Measurements from ENCODE around the gene USO1.

Gene USO1

GRCh38 chr4:75678965-75679364, 45.4 kb upstream of the USO1 start:
- no peak overlapping the region for H2AFZ ChIP-seq (ENCODE audit: low read depth, low read length)
- no peak overlapping the region for H2BK120ac ChIP-seq (ENCODE audit: low read depth, low read length)
- no peak for DNase-seq
- no peak overlapping the region for H3K4ac ChIP-seq (ENCODE audit: low read depth in 1 of 2, low read length in 2 of 2)
- H4K8ac ChIP-seq (ENCODE audit: low read length) = no peak overlapping the region
- no peak overlapping the region for H3K14ac ChIP-seq (ENCODE audit: low read length in 2 of 2)
- H3K18ac ChIP-seq (ENCODE audit: low read depth in 1 of 2, low read length in 2 of 2) = no peak overlapping the region
- no peaks in the 10 kb centered on the region for H3K4me1 ChIP-seq (ENCODE audit: control insufficient read depth, insufficient read depth, low read depth, low read length)
- no peaks in the 10 kb centered on the region for H3K36me3 ChIP-seq (ENCODE audit: control insufficient read depth in 1 of 2, insufficient read depth in 2 of 2, low read depth in 1 of 2, low read length in 2 of 2)
- H2BK15ac ChIP-seq (ENCODE audit: low read depth, poor library complexity, severe bottlenecking) = no peak overlapping the region
- no peak overlapping the region for H2BK5ac ChIP-seq (ENCODE audit: low read depth, low read length, poor library complexity, severe bottlenecking)
- no peak overlapping the region for H3K9ac ChIP-seq (ENCODE audit: low read length)
- H3K79me1 ChIP-seq (replicated peaks; ENCODE audit: low read length, poor library complexity, severe bottlenecking) = peaks cover 12% of the 10 kb centered on the region
- H3K27ac ChIP-seq (ENCODE audit: low read length, poor library complexity, severe bottlenecking) = no peak overlapping the region
- no peak overlapping the region for H3K23ac ChIP-seq (ENCODE audit: low read length in 2 of 2)
- H3K4me2 ChIP-seq (ENCODE audit: low read length, poor library complexity, severe bottlenecking) = no peak overlapping the region
- H2BK12ac ChIP-seq (ENCODE audit: low read length in 2 of 2) = no peak overlapping the region
- H3K9me3 ChIP-seq (ENCODE audit: control insufficient read depth, low read length) = no peaks in the 10 kb centered on the region
- no peaks in the 10 kb centered on the region for H3K27me3 ChIP-seq (ENCODE audit: control insufficient read depth in 1 of 2, insufficient read depth in 1 of 2, low read length in 2 of 2)
- H2AK5ac ChIP-seq (ENCODE audit: low read length, severe bottlenecking) = no peak overlapping the region
- H4K91ac ChIP-seq (ENCODE audit: low read length) = no peak overlapping the region
- H3K4me3 ChIP-seq (ENCODE audit: insufficient read depth in 1 of 2, low read depth in 1 of 2, low read length in 2 of 2) = no peak overlapping the region

DNA sequence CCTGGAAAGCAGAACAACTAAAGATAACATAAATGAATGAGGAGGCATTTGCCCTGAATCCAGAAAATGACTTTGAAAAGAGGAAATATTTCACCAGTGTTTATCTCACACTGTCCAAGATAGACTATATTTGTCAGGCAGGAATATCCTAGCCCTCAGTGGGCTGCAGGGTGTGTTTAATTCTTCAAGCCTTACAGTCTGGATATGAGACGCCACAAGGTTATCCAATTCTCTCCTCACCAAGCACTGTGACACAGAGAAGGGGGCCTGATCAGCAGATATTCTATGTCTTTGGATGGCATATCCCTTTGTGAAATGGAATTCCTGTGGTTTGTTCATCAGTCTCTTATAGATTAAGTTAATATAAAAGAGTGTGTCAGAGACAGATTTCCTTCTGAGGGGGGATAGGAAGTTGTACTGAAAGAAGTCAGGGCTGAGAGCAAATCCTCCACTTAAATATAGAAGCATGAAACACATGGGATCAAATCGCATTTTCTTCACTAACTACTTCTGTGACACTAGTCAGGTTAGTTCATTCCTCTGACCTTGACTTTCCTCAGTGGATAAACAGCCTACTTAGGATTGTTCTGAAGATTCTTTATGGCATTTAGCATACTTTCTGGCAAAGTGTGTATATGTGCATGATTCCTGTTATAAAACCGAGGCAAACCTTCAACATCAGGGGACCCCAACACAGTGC, 44.4 kb upstream of the USO1 start:
- Histone ChIP-seq H2AK5ac (ENCODE audit: low read length, severe bottlenecking) (no peak overlapping the region), H3K4me2 (ENCODE audit: low read length, poor library complexity, severe bottlenecking) (no peak overlapping the region), H2BK5ac (ENCODE audit: low read depth, low read length, poor library complexity, severe bottlenecking) (no peak overlapping the region), H2BK120ac (ENCODE audit: low read depth, low read length) (no peak overlapping the region), H3K14ac (ENCODE audit: low read length in 2 of 2) (no peak overlapping the region), H4K91ac (ENCODE audit: low read length) (no peak overlapping the region), H3K9ac (ENCODE audit: low read length) (no peak overlapping the region), H2BK12ac (ENCODE audit: low read length in 2 of 2) (no peak overlapping the region), H4K8ac (ENCODE audit: low read length) (no peak overlapping the region), H3K9me3 (ENCODE audit: control insufficient read depth, low read length) (no peaks in the 10 kb centered on the region), H3K18ac (ENCODE audit: low read depth in 1 of 2, low read length in 2 of 2) (no peak overlapping the region), H3K79me1 (replicated peaks; ENCODE audit: low read length, poor library complexity, severe bottlenecking) (peaks cover 10% of the 10 kb centered on the region), H3K4ac (ENCODE audit: low read depth in 1 of 2, low read length in 2 of 2) (no peak overlapping the region), H2BK15ac (ENCODE audit: low read depth, poor library complexity, severe bottlenecking) (no peak overlapping the region), H2AFZ (ENCODE audit: low read depth, low read length) (no peak overlapping the region), H3K4me1 (ENCODE audit: control insufficient read depth, insufficient read depth, low read depth, low read length) (no peaks in the 10 kb centered on the region), H3K4me3 (ENCODE audit: insufficient read depth in 1 of 2, low read depth in 1 of 2, low read length in 2 of 2) (no peak overlapping the region), H3K27me3 (ENCODE audit: control insufficient read depth in 1 of 2, insufficient read depth in 1 of 2, low read length in 2 of 2) (no peaks in the 10 kb centered on the region), H3K27ac (ENCODE audit: low read length, poor library complexity, severe bottlenecking) (no peak overlapping the region), H3K23ac (ENCODE audit: low read length in 2 of 2) (no peak overlapping the region), H3K36me3 (ENCODE audit: control insufficient read depth in 1 of 2, insufficient read depth in 2 of 2, low read depth in 1 of 2, low read length in 2 of 2) (no peaks in the 10 kb centered on the region)
- no peak for DNase-seq
- 87% methylated on average over 2 of the region's 3 CpGs for WGBS

- WGBS = 96% methylated on average over 3 of the region's 6 CpGs
- Histone ChIP-seq H3K14ac (ENCODE audit: low read length in 2 of 2) (no peak overlapping the region), H3K4me2 (ENCODE audit: low read length, poor library complexity, severe bottlenecking) (no peak overlapping the region)
Measured at GRCh38 chr4:75683482-75684155, 40.8 kb upstream of the USO1 start.

DNA sequence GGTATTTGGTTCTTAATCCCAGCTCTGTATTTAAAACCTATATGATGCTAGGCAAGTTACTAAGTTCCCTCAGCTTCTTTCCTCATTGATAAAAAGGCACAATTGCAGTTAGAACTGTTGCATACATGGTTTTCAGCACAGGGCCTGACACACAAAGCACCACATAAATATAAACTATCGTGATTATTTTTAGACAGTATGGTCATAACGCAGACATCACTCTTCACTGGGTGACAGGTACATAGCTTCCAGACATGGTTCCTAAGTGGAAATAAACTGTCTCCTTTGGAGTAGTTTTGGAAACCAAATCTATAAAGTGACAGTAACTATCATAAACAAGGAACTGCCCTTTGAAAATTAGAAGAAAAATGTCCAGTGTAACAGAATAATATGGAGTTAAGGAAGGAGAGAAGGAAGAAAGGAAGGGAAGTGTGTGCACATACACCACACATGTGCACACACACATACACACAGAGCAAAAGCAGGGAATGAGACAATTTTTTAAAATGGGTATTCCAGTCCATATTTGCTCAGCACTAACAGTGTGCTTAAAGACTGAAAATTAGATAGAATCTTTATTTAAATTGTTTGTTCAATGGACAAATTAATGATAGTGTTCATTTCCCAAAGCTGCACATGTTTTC, 38.7 kb upstream of the USO1 start:
- no peaks in the 10 kb centered on the region for H3K4me1 ChIP-seq (ENCODE audit: control insufficient read depth, insufficient read depth, low read depth, low read length)
- no peak overlapping the region for H2BK15ac ChIP-seq (ENCODE audit: low read depth, poor library complexity, severe bottlenecking)
- no peak overlapping the region for H3K18ac ChIP-seq (ENCODE audit: low read depth in 1 of 2, low read length in 2 of 2)
- no peaks in the 10 kb centered on the region for H3K27me3 ChIP-seq (ENCODE audit: control insufficient read depth in 1 of 2, insufficient read depth in 1 of 2, low read length in 2 of 2)
- H2AK5ac ChIP-seq (ENCODE audit: low read length, severe bottlenecking) = no peak overlapping the region
- peaks cover 0 to 3% of the 10 kb centered on the region in 2 experiments for H3K36me3 ChIP-seq (ENCODE audit: control insufficient read depth in 1 of 2, insufficient read depth in 2 of 2, low read depth in 1 of 2, low read length in 2 of 2)
- H3K9me3 ChIP-seq (ENCODE audit: control insufficient read depth, low read length) = no peaks in the 10 kb centered on the region
- no peak overlapping the region for H3K27ac ChIP-seq (ENCODE audit: low read length, poor library complexity, severe bottlenecking)
- no peak for DNase-seq
- H2AFZ ChIP-seq (ENCODE audit: low read depth, low read length) = no peak overlapping the region
- H3K9ac ChIP-seq (ENCODE audit: low read length) = no peak overlapping the region
- WGBS = 80% methylated on average over 1 of the region's 2 CpGs
- no peak overlapping the region for H3K4ac ChIP-seq (ENCODE audit: low read depth in 1 of 2, low read length in 2 of 2)
- H3K23ac ChIP-seq (ENCODE audit: low read length in 2 of 2) = no peak overlapping the region
- no peak overlapping the region for H4K91ac ChIP-seq (ENCODE audit: low read length)
- no peak overlapping the region for H3K14ac ChIP-seq (ENCODE audit: low read length in 2 of 2)
- H3K4me3 ChIP-seq (ENCODE audit: insufficient read depth in 1 of 2, low read depth in 1 of 2, low read length in 2 of 2) = no peak overlapping the region
- no peak overlapping the region for H3K4me2 ChIP-seq (ENCODE audit: low read length, poor library complexity, severe bottlenecking)
- H2BK120ac ChIP-seq (ENCODE audit: low read depth, low read length) = no peak overlapping the region
- H3K79me1 ChIP-seq (replicated peaks; ENCODE audit: low read length, poor library complexity, severe bottlenecking) = peaks cover 9% of the 10 kb centered on the region
- no peak overlapping the region for H2BK12ac ChIP-seq (ENCODE audit: low read length in 2 of 2)
- no peak overlapping the region for H2BK5ac ChIP-seq (ENCODE audit: low read depth, low read length, poor library complexity, severe bottlenecking)
- no peak overlapping the region for H4K8ac ChIP-seq (ENCODE audit: low read length)

More at GRCh38 chr4:75683482-75684155, 40.8 kb upstream of the USO1 start:
- H2BK15ac ChIP-seq (ENCODE audit: low read depth, poor library complexity, severe bottlenecking) = no peak overlapping the region
- no peak overlapping the region for H3K4me3 ChIP-seq (ENCODE audit: insufficient read depth in 1 of 2, low read depth in 1 of 2, low read length in 2 of 2)
- H2BK120ac ChIP-seq (ENCODE audit: low read depth, low read length) = no peak overlapping the region
- H3K79me1 ChIP-seq (replicated peaks; ENCODE audit: low read length, poor library complexity, severe bottlenecking) = peaks cover 6% of the 10 kb centered on the region
- no peaks in the 10 kb centered on the region for H3K4me1 ChIP-seq (ENCODE audit: control insufficient read depth, insufficient read depth, low read depth, low read length)
- no peaks in the 10 kb centered on the region for H3K36me3 ChIP-seq (ENCODE audit: control insufficient read depth in 1 of 2, insufficient read depth in 2 of 2, low read depth in 1 of 2, low read length in 2 of 2)
- H3K23ac ChIP-seq (ENCODE audit: low read length in 2 of 2) = no peak overlapping the region
- H3K9ac ChIP-seq (ENCODE audit: low read length) = no peak overlapping the region
- no peak overlapping the region for H2BK12ac ChIP-seq (ENCODE audit: low read length in 2 of 2)
- no peak overlapping the region for H3K27ac ChIP-seq (ENCODE audit: low read length, poor library complexity, severe bottlenecking)
- H4K8ac ChIP-seq (ENCODE audit: low read length) = no peak overlapping the region
- H3K9me3 ChIP-seq (ENCODE audit: control insufficient read depth, low read length) = no peaks in the 10 kb centered on the region
- H2AK5ac ChIP-seq (ENCODE audit: low read length, severe bottlenecking) = no peak overlapping the region
- no peak overlapping the region for H4K91ac ChIP-seq (ENCODE audit: low read length)
- no peaks in the 10 kb centered on the region for H3K27me3 ChIP-seq (ENCODE audit: control insufficient read depth in 1 of 2, insufficient read depth in 1 of 2, low read length in 2 of 2)
- H3K18ac ChIP-seq (ENCODE audit: low read depth in 1 of 2, low read length in 2 of 2) = no peak overlapping the region
- H2BK5ac ChIP-seq (ENCODE audit: low read depth, low read length, poor library complexity, severe bottlenecking) = no peak overlapping the region
- DNase-seq = no peak
- no peak overlapping the region for H2AFZ ChIP-seq (ENCODE audit: low read depth, low read length)
- no peak overlapping the region for H3K4ac ChIP-seq (ENCODE audit: low read depth in 1 of 2, low read length in 2 of 2)
